ENCODE data around the gene CCDC175. TPM values are rescaled to one million over a fixed set of nuclear protein-coding genes. Genes with fewer than 3 reads are reported as not detected.

The CCDC175 gene
- total RNA-seq, 1 donor from 2014 or later = not detected

DNA sequence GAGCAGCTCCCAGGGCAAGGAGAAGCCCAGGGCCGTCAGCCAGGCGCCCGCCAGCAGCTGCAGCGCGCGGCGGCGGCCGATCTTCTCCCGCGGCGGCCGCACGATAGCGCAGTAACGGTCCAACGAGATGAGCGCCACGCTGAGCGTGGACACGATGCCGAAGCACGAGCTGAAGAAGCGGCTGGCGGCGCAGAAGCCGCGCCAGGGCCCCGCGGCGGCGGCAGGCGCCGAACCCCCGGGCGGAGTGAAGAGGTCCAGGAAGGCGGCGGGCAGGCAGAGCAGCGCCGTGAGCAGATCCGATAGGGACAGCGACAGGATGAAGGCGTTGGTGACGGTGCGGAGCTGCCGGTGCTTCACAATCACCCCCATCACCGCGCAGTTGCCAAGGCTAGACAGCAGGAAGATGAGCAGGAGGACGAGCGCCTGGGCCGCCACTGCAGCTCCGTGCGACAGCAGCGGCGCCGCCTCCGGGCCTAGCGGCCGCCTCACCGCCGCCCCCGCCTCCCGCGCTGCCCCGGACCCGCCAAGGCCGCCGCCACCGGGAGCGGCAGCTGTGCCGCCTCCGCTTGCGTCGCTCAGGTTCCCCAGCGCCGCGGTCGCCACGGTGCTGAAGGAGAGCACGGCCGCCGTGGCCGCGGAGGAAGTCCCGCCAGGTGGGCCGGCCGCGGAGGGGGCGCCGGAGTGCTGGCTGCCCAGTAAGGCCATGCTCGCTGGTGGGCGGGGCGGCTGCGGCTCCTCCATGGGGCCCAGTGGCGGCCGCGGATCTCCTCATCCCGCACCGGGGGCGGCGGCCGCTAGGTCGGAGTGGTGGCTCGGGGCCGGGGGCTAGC is 111.9 kb downstream of the CCDC175 start:
- Histone ChIP-seq H3K4me3 (ENCODE audit: low read depth, low read length) (peak overlapping the region; percentile 45), H3K27me3 (ENCODE audit: control insufficient read depth, insufficient read depth, low read length) (no peaks in the 10 kb centered on the region), H3K36me3 (ENCODE audit: control insufficient read depth, insufficient read depth, low read length) (peaks cover 1% of the 10 kb centered on the region)
- DNase-seq (ENCODE audit: low read depth) (no peak), FAIRE-seq (no peak)
- TF ChIP-seq CTCF (IDR thresholded peaks at IDR 0.05; ENCODE audit: insufficient read depth, low read length, severe bottlenecking) = no peak

DNA sequence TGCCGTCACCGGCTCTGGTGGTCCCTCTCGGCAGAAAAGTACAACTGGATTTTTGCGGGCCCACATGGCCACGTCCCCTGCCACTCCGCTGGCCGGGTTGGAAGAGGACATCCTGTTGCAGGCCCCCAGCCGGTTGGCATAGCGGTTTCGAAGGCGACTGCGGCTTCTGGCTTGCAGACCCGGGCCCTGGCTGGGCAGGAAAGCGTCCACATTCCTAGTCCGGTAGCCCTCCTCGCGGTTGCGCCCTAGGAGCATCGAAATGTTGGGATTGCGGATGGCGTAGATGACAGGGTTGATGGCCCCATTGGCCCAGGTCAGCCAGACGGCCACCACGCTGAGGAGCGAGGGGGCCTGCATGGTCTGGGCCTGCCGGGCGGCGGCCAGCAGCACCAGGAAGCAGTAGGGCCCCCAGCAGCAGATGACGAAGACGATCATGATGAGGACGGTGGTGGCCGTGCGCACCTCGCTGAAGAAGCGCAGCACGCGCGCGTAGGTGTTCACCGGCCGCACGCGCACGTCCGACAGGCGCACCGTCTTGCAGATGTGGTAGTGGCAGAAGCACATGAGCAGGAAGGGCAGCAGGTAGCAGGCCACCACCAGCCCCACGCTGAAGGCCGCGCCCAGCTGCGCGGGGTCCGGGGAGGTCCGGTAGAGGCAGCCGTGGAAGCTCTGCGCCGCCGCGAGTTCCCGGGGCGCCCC is 112.7 kb downstream of the CCDC175 start:
- peaks cover 1% of the 10 kb centered on the region for H3K36me3 ChIP-seq (ENCODE audit: control insufficient read depth, insufficient read depth, low read length)
- H3K4me3 ChIP-seq (ENCODE audit: low read depth, low read length) = peak overlapping the region; percentile 45
- DNase-seq (ENCODE audit: low read depth) (no peak), FAIRE-seq (no peak)
- no peaks in the 10 kb centered on the region for H3K27me3 ChIP-seq (ENCODE audit: control insufficient read depth, insufficient read depth, low read length)
- no peak for TF ChIP-seq CTCF (IDR thresholded peaks at IDR 0.05; ENCODE audit: insufficient read depth, low read length, severe bottlenecking)

GRCh38 chr14:59461891-59462290 is 114.7 kb downstream of the CCDC175 start:
- TF ChIP-seq CTCF (IDR thresholded peaks at IDR 0.05; ENCODE audit: insufficient read depth, low read length, severe bottlenecking) = no peak

DNA sequence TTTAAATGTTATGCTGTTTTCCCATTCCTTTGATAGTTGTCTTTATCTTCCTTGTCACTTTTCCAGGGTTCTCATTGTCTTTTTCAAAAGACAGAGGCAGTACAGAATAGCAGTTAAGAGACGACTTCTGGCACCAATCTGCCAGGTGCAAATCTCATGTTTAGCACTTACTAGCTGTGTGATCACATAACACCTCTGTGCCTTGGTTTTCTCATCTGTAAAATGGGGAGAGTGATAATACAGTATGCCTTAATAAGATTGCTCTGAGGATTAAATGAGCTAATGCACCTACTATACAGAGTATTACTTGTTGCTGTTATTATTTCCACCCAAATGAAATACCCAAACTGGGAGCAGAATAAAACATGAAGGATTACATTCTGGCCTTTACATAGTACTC is 116.2 kb downstream of the CCDC175 start:
- Histone ChIP-seq H3K27me3 (ENCODE audit: control insufficient read depth, insufficient read depth, low read length) (no peaks in the 10 kb centered on the region), H3K4me3 (ENCODE audit: low read depth, low read length) (no peak overlapping the region), H3K36me3 (ENCODE audit: control insufficient read depth, insufficient read depth, low read length) (peaks cover 3% of the 10 kb centered on the region)
- no peak for DNase-seq (ENCODE audit: low read depth)
- no peak for FAIRE-seq
- no peak for TF ChIP-seq CTCF (IDR thresholded peaks at IDR 0.05; ENCODE audit: insufficient read depth, low read length, severe bottlenecking)

More at GRCh38 chr14:59461891-59462290, 114.7 kb downstream of the CCDC175 start:
- H3K27me3 ChIP-seq (ENCODE audit: control insufficient read depth, insufficient read depth, low read length) = no peaks in the 10 kb centered on the region
- no peak overlapping the region for H3K4me3 ChIP-seq (ENCODE audit: low read depth, low read length)
- DNase-seq (ENCODE audit: low read depth) (peak; percentile 70), FAIRE-seq (no peak)
- peaks cover 3% of the 10 kb centered on the region for H3K36me3 ChIP-seq (ENCODE audit: control insufficient read depth, insufficient read depth, low read length)

- H3K4me3 ChIP-seq (ENCODE audit: low read depth, low read length) = no peak overlapping the region
- FAIRE-seq = no peak
- H3K36me3 ChIP-seq (ENCODE audit: control insufficient read depth, insufficient read depth, low read length) = peaks cover 3% of the 10 kb centered on the region
- no peaks in the 10 kb centered on the region for H3K27me3 ChIP-seq (ENCODE audit: control insufficient read depth, insufficient read depth, low read length)
- no peak for TF ChIP-seq CTCF (IDR thresholded peaks at IDR 0.05; ENCODE audit: insufficient read depth, low read length, severe bottlenecking)
- DNase-seq (ENCODE audit: low read depth) = no peak
Measured at GRCh38 chr14:59458486-59458885, 118.1 kb downstream of the CCDC175 start.
